ENCODE data around the gene PLXNA3. TPM values are rescaled to one million over a fixed set of nuclear protein-coding genes. Genes with fewer than 3 reads are reported as not detected.

The PLXNA3 gene
- total and polyA plus RNA-seq, 8 donors: 2.3 to 296 (median 13.9) TPM

DNA sequence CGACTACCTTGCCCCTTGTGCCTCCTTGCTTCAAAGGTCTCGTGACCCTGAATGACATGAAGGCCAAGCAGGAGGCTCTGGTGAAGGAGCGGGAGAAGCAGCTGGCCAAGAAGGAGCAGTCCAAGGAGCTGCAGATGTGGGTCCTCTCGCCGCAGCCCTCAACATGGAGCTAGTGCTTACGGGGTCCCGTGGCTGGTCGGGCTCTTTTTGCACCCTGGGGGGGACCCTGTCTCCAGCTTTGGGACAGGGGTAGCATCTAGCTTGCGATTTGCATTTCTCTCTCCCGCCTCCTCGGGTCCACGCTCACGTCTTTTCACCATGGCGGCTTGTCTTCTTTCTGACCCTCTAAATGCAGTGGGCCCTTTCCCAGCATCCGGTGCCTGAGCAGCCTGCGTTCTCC is 12.3 kb upstream of the PLXNA3 start:
- intact Hi-C loops (cut with DNase I; ENCODE audit: low total_unique reads): no loop called here
- TF ChIP-seq POLR2AphosphoS5 (IDR thresholded peaks at IDR 0.05) (no peak), POLR2A (IDR thresholded peaks at IDR 0.05) (no peak), EP300 (IDR thresholded peaks at IDR 0.05) (no peak), CTCF (IDR thresholded peaks at IDR 0.05) (no peak)
- 91 to 98% (median 92%) methylated on average over 16 of the region's 16 CpGs; no CpG with 5 or more reads in 1 of the 5 donors for WGBS, 5 donors
- Histone ChIP-seq H3K4me3 (no peak overlapping the region), H3K9me3 (no peaks in the 10 kb centered on the region), H3K36me3 (peaks cover 14 to 71% (median 60%) of the 10 kb centered on the region in 4 donors), H3K27ac (no peak overlapping the region), H3K4me1 (peaks cover 9 to 25% (median 19%) of the 10 kb centered on the region in 4 donors), H3K27me3 (no peaks in the 10 kb centered on the region)
- no peak for DNase-seq

GRCh38 chrX:154446430-154446829 is 11.7 kb upstream of the PLXNA3 start:
- no peak for DNase-seq
- Histone ChIP-seq H3K4me1 (peaks cover 9 to 23% (median 19%) of the 10 kb centered on the region in 4 donors), H3K27ac (no peak overlapping the region), H3K9me3 (no peaks in the 10 kb centered on the region), H3K27me3 (no peaks in the 10 kb centered on the region), H3K4me3 (no peak overlapping the region), H3K36me3 (peaks cover 14 to 69% (median 58%) of the 10 kb centered on the region in 4 donors)
- intact Hi-C loops (cut with DNase I; ENCODE audit: low total_unique reads): no loop called here
- 86 to 95% (median 94%) methylated on average over 8 to 12 of the region's 12 CpGs for WGBS, 5 donors
- no peak for TF ChIP-seq POLR2AphosphoS5 (IDR thresholded peaks at IDR 0.05)
- no peak for TF ChIP-seq POLR2A (IDR thresholded peaks at IDR 0.05)
- no peak for TF ChIP-seq CTCF (IDR thresholded peaks at IDR 0.05)
- no peak for TF ChIP-seq EP300 (IDR thresholded peaks at IDR 0.05)

- intact Hi-C loops (cut with DNase I; ENCODE audit: low total_unique reads): no loop called here
- 78 to 95% (median 90%) methylated on average over 10 to 14 of the region's 14 CpGs for WGBS, 5 donors
- Histone ChIP-seq H3K9me3 (no peaks in the 10 kb centered on the region), H3K27ac (no peak overlapping the region), H3K4me1 (peaks cover 9 to 22% (median 18%) of the 10 kb centered on the region in 4 donors), H3K4me3 (no peak overlapping the region), H3K27me3 (no peaks in the 10 kb centered on the region), H3K36me3 (peaks cover 14 to 54% (median 43%) of the 10 kb centered on the region in 4 donors)
- no peak for DNase-seq
- TF ChIP-seq POLR2A (IDR thresholded peaks at IDR 0.05) (no peak), CTCF (IDR thresholded peaks at IDR 0.05) (no peak), EP300 (IDR thresholded peaks at IDR 0.05) (no peak), POLR2AphosphoS5 (IDR thresholded peaks at IDR 0.05) (no peak)
Observed at GRCh38 chrX:154448484-154448883, 9.6 kb upstream of the PLXNA3 start.

- peaks cover 9 to 20% (median 15%) of the 10 kb centered on the region in 4 donors for H3K4me1 ChIP-seq
- no peaks in the 10 kb centered on the region for H3K27me3 ChIP-seq
- DNase-seq: no peak
- H3K36me3 ChIP-seq: peaks cover 14 to 54% (median 43%) of the 10 kb centered on the region in 4 donors
- intact Hi-C loops (cut with DNase I; ENCODE audit: low total_unique reads): no loop called here
- H3K4me3 ChIP-seq: no peak overlapping the region
- H3K9me3 ChIP-seq: no peaks in the 10 kb centered on the region
- H3K27ac ChIP-seq: no peak overlapping the region
- 85 to 97% (median 94%) methylated on average over 7 to 18 of the region's 18 CpGs for WGBS, 5 donors
- TF ChIP-seq POLR2AphosphoS5 (IDR thresholded peaks at IDR 0.05): no peak
- TF ChIP-seq POLR2A (IDR thresholded peaks at IDR 0.05): no peak
- TF ChIP-seq EP300 (IDR thresholded peaks at IDR 0.05): no peak
Observed at GRCh38 chrX:154449618-154450017, 8.5 kb upstream of the PLXNA3 start.

GRCh38 chrX:154450312-154450711 is 7.8 kb upstream of the PLXNA3 start:
- DNase-seq: no peak
- 89 to 95% (median 92%) methylated on average over 11 to 17 of the region's 17 CpGs for WGBS, 5 donors
- H3K36me3 ChIP-seq: peaks cover 14 to 54% (median 43%) of the 10 kb centered on the region in 4 donors
- no peak for TF ChIP-seq EP300 (IDR thresholded peaks at IDR 0.05)
- no peak for TF ChIP-seq POLR2AphosphoS5 (IDR thresholded peaks at IDR 0.05)
- TF ChIP-seq POLR2A (IDR thresholded peaks at IDR 0.05): no peak
- no peak for TF ChIP-seq CTCF (IDR thresholded peaks at IDR 0.05)
- H3K4me3 ChIP-seq: no peak overlapping the region
- peaks cover 3 to 13% (median 8%) of the 10 kb centered on the region in 4 donors for H3K4me1 ChIP-seq
- intact Hi-C loops (cut with DNase I; ENCODE audit: low total_unique reads): no loop called here
- peaks cover 0 to 7% (median 3%) of the 10 kb centered on the region in 4 donors for H3K9me3 ChIP-seq
- H3K27me3 ChIP-seq: no peaks in the 10 kb centered on the region
- H3K27ac ChIP-seq: no peak overlapping the region
